Measurements from ENCODE around the gene PDE8B. TPM values are rescaled to one million over a fixed set of nuclear protein-coding genes. Genes with fewer than 3 reads are reported as not detected.

The PDE8B gene
- total and polyA plus RNA-seq, 4 donors = 0.19 to 0.82 (median 0.49) TPM

GRCh38 chr5:77208507-77209163 is 1.8 kb upstream of the PDE8B start:
- Histone ChIP-seq H3K36me3 (ENCODE audit: control insufficient read depth in 4 of 4, insufficient read depth in 3 of 4, low read depth in 1 of 4, low read length in 3 of 4) (no peaks in the 10 kb centered on the region), H3K4me3 (ENCODE audit: low read depth in 1 of 3, low read length in 3 of 3) (no peak overlapping the region), H3K27ac (ENCODE audit: low read depth in 1 of 2, low read length in 2 of 2) (no peak overlapping the region), H3K4me1 (ENCODE audit: control insufficient read depth in 4 of 4, insufficient read depth in 4 of 4, low read length in 3 of 4) (peaks cover 6 to 15% (median 11%) of the 10 kb centered on the region in 4 donors), H3K9me3 (ENCODE audit: control insufficient read depth in 4 of 4, low read length in 3 of 4) (no peaks in the 10 kb centered on the region), H3K27me3 (ENCODE audit: control insufficient read depth in 4 of 4, insufficient read depth in 4 of 4, low read length in 3 of 4) (peaks cover 0 to 26% (median 7%) of the 10 kb centered on the region in 4 donors), H3K9ac (ENCODE audit: low read depth in 1 of 2, low read length in 2 of 2) (no peak overlapping the region)
- no peak for DNase-seq (ENCODE audit: low spot score)
- WGBS = 93% methylated on average over 1 of the region's 1 CpG
- no peak for TF ChIP-seq FOXA1 (IDR thresholded peaks at IDR 0.05)
- no peak for TF ChIP-seq ZBTB33 (IDR thresholded peaks at IDR 0.05)
- no peak for TF ChIP-seq FOXA2 (IDR thresholded peaks at IDR 0.05)

- no peak overlapping the region for H3K27ac ChIP-seq (ENCODE audit: low read depth in 1 of 2, low read length in 2 of 2)
- TF ChIP-seq FOXA1 (IDR thresholded peaks at IDR 0.05) (no peak), ZBTB33 (IDR thresholded peaks at IDR 0.05) (no peak), SP1 (IDR thresholded peaks at IDR 0.05) (no peak), RXRA (IDR thresholded peaks at IDR 0.05) (no peak), GABPA (IDR thresholded peaks at IDR 0.05 in 1 of 2, conservative IDR thresholded peaks at IDR 0.05 in 1 of 2) (no peak), REST (IDR thresholded peaks at IDR 0.05) (no peak), TAF1 (conservative IDR thresholded peaks at IDR 0.05) (no peak)
These were observed 887 bp upstream of the PDE8B start for GRCh38 chr5:77209495-77210090.

More at GRCh38 chr5:77209495-77210090, 887 bp upstream of the PDE8B start:
- peaks cover 0 to 23% (median 8%) of the 10 kb centered on the region in 4 donors for H3K27me3 ChIP-seq (ENCODE audit: control insufficient read depth in 4 of 4, insufficient read depth in 4 of 4, low read length in 3 of 4)
- no peaks in the 10 kb centered on the region for H3K36me3 ChIP-seq (ENCODE audit: control insufficient read depth in 4 of 4, insufficient read depth in 3 of 4, low read depth in 1 of 4, low read length in 3 of 4)
- H3K4me3 ChIP-seq (ENCODE audit: low read depth in 1 of 3, low read length in 3 of 3) = peak overlapping the region in 1 of 3 donors; percentile 81
- peaks cover 6 to 15% (median 11%) of the 10 kb centered on the region in 4 donors for H3K4me1 ChIP-seq (ENCODE audit: control insufficient read depth in 4 of 4, insufficient read depth in 4 of 4, low read length in 3 of 4)
- WGBS = 77% methylated on average over 14 of the region's 14 CpGs
- H3K9me3 ChIP-seq (ENCODE audit: control insufficient read depth in 4 of 4, low read length in 3 of 4) = no peaks in the 10 kb centered on the region
- no peak overlapping the region for H3K9ac ChIP-seq (ENCODE audit: low read depth in 1 of 2, low read length in 2 of 2)
- DNase-seq (ENCODE audit: low spot score) = no peak
